Uterus (tissue), 4 donors: ENCODE results near the gene CES3. TPM values are rescaled to one million over a fixed set of nuclear protein-coding genes. Genes with fewer than 3 reads are reported as not detected.

Experiments
- DNase-seq, 2 donors: peaks; one replicate each; pipeline ENCODE4 v3.0.0-alpha.2; 2019 to 2020
- H3K27ac ChIP-seq, 2 donors: fragments of 200-600 bp; sonication (generic); 1 replicate in 1 of 2; 2 replicates in 1 of 2; pipeline ENCODE4 v1.5.1; 2016 to 2018
- H3K27me3 ChIP-seq, 2 donors: fragments of 200-600 bp; sonication (generic); one replicate each; pipeline ENCODE4 v1.5.1; 2018 to 2019; ENCODE audit warnings: control low read depth in 1 of 2
- H3K36me3 ChIP-seq, 2 donors: fragments of 200-600 bp; sonication (generic); one replicate each; pipeline ENCODE4 v1.5.1; 2019; ENCODE audit warnings: control low read depth in 1 of 2
- H3K4me1 ChIP-seq, 2 donors: fragments of 200-600 bp; sonication (generic); one replicate each; pipeline ENCODE4 v1.5.1; 2018 to 2019; ENCODE audit warnings: control low read depth in 1 of 2
- H3K4me3 ChIP-seq, 2 donors: fragments of 200-600 bp; sonication (generic); 1 replicate in 1 of 2; 2 replicates in 1 of 2; pipeline ENCODE4 v1.5.1; 2018 to 2019; ENCODE audit warnings: mild to moderate bottlenecking in 1 of 2
- H3K9me3 ChIP-seq, 2 donors: fragments of 200-600 bp; sonication (generic); one replicate each; pipeline ENCODE4 v1.5.1; 2019; ENCODE audit warnings: control low read depth in 1 of 2
- CTCF ChIP-seq, 4 experiments: fragments of 200-600 bp in 2 of 4; fragments of 450-650 bp in 2 of 4; sonication (generic) in 2 of 4; IDR thresholded peaks; one replicate each; pipeline ENCODE4 v1.5.1; 2016 to 2019; ENCODE audit warnings: antibody characterized with exemption in 4 of 4, mild to moderate bottlenecking in 2 of 4, moderate library complexity in 1 of 4
- POLR2A ChIP-seq, 2 donors: fragments of 450-650 bp; IDR thresholded peaks; one replicate each; pipeline ENCODE4 v1.6.1; 2016; ENCODE audit warnings: antibody characterized with exemption in 2 of 2, mild to moderate bottlenecking in 1 of 2, moderate library complexity in 1 of 2
- intact Hi-C: fragments of 100-400 bp; cut with DNase I; formaldehyde crosslinking; loops from one replicate; pipeline ENCODE4 v1.15.1; 2023; ENCODE audit warnings: low total_unique reads
- total RNA-seq, 4 donors: library from RNA; depleted of rRNA in 3 of 4; stranded (reverse); fragments of >200 nt in 3 of 4; gene quantifications; one replicate each; pipeline versions ENCODE4 v1.1.0 to v1.2.4, GENCODE V29; 2014 to 2023
- donor health status: DM: yes; HTN: yes; CAD: no.

CES3 gene
- total RNA-seq, 4 donors from 2014 or later: 0.51 to 2.8 (median 0.86) TPM

GRCh38 chr16:67014634-67015312 lies 53.7 kb downstream of the CES3 start:
- Histone ChIP-seq H3K36me3 (no peaks in the 10 kb centered on the region), H3K4me1 (peaks cover 0 to 8% of the 10 kb centered on the region in 2 donors), H3K27ac (peak overlapping the region; percentile 54 to 78), H3K27me3 (no peaks in the 10 kb centered on the region), H3K4me3 (peak overlapping the region in 1 of 2 donors; percentile 49), H3K9me3 (no peaks in the 10 kb centered on the region)
- intact Hi-C loops: no loop called here
- TF ChIP-seq POLR2A (IDR thresholded peaks at IDR 0.05): no peak
- TF ChIP-seq CTCF (IDR thresholded peaks at IDR 0.05): no peak
- DNase-seq: peak in 1 of 2 donors; percentile 4

DNA sequence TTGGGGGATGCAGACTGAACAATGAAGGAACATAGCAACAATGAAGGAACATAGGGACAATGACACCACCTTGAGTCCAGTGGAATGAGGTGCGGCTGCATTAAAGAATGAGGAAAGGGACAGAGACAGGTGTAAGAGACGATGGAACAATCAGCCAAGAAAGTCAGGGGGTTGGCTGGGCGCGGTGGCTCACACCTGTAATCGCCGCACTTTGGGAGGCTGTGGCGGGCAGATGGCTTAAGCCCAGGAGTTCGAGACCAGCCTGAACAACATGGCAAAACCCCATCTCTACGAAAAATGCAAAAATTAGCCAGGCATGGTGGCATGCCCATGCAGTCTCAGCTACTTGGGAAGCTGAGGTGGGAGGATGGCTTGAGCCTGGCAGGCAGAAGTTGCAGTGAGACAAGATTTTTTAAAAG lies 54.3 kb downstream of the CES3 start:
- Histone ChIP-seq H3K36me3 (no peaks in the 10 kb centered on the region), H3K27me3 (no peaks in the 10 kb centered on the region), H3K9me3 (no peaks in the 10 kb centered on the region), H3K4me1 (peaks cover 0 to 8% of the 10 kb centered on the region in 2 donors), H3K27ac (no peak overlapping the region), H3K4me3 (no peak overlapping the region)
- intact Hi-C loops: no loop called here
- peak in 1 of 2 donors; percentile 7 for DNase-seq
- no peak for TF ChIP-seq POLR2A (IDR thresholded peaks at IDR 0.05)
- TF ChIP-seq CTCF (IDR thresholded peaks at IDR 0.05): no peak

GRCh38 chr16:67016143-67016542 lies 55.1 kb downstream of the CES3 start:
- TF ChIP-seq CTCF (IDR thresholded peaks at IDR 0.05) (no peak), POLR2A (IDR thresholded peaks at IDR 0.05) (no peak)
- H3K9me3 ChIP-seq: no peaks in the 10 kb centered on the region
- H3K4me3 ChIP-seq: no peak overlapping the region
- intact Hi-C loops: no loop called here
- no peak overlapping the region for H3K27ac ChIP-seq
- H3K27me3 ChIP-seq: no peaks in the 10 kb centered on the region
- no peaks in the 10 kb centered on the region for H3K36me3 ChIP-seq
- DNase-seq: peak in 1 of 2 donors; percentile 9
- peaks cover 0 to 8% of the 10 kb centered on the region in 2 donors for H3K4me1 ChIP-seq

GRCh38 chr16:67016681-67017420 lies 55.8 kb downstream of the CES3 start:
- TF ChIP-seq POLR2A (IDR thresholded peaks at IDR 0.05): no peak
- no peak for TF ChIP-seq CTCF (IDR thresholded peaks at IDR 0.05)
- Histone ChIP-seq H3K36me3 (no peaks in the 10 kb centered on the region), H3K27me3 (no peaks in the 10 kb centered on the region), H3K4me3 (no peak overlapping the region), H3K4me1 (peaks cover 0 to 8% of the 10 kb centered on the region in 2 donors), H3K9me3 (no peaks in the 10 kb centered on the region), H3K27ac (no peak overlapping the region)
- intact Hi-C loops: no loop called here
- DNase-seq: peak in 1 of 2 donors; percentile 13

DNA sequence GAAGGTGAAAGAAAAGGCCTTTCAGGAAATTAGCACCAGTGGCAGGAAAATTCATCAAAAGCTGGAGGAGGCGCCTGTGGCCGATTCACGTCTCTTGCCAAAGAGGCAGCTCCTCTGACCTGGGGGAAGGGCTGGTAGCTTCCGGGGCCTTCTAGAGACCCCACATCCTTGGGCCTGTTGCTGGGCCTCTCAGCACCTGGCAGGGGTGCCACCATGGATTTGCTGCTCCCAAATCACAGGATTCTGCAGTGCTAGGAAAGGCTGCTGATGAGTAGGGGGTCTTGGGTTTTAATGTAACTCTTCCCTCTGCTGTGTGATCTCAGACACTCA lies 56.3 kb downstream of the CES3 start:
- Histone ChIP-seq H3K36me3 (no peaks in the 10 kb centered on the region), H3K4me3 (no peak overlapping the region), H3K9me3 (no peaks in the 10 kb centered on the region), H3K27ac (no peak overlapping the region), H3K27me3 (no peaks in the 10 kb centered on the region), H3K4me1 (peaks cover 0 to 8% of the 10 kb centered on the region in 2 donors)
- no peak for DNase-seq
- intact Hi-C loops: no loop called here
- TF ChIP-seq POLR2A (IDR thresholded peaks at IDR 0.05) (no peak), CTCF (IDR thresholded peaks at IDR 0.05) (no peak)
